GM19193 (cell line): ENCODE data around the gene NLGN1.

ENCODE experiments used
- POLR2A ChIP-seq: IDR thresholded peaks from 4 replicates; pipeline ENCODE4 v1.6.1; 2011; ENCODE audit not compliant: insufficient read depth, insufficient read length; ENCODE audit errors: extremely low read depth

NLGN1 gene

GRCh38 chr3:173584838-173585831, 187.6 kb downstream of the NLGN1 start:
- no peak for TF ChIP-seq POLR2A

GRCh38 chr3:173586166-173586565, 188.6 kb downstream of the NLGN1 start:
- no peak for TF ChIP-seq POLR2A

GRCh38 chr3:173587055-173587454, 189.5 kb downstream of the NLGN1 start:
- no peak for TF ChIP-seq POLR2A

GRCh38 chr3:173588556-173588955, 191.0 kb downstream of the NLGN1 start:
- TF ChIP-seq POLR2A, result no peak

GRCh38 chr3:173589116-173589515, 191.6 kb downstream of the NLGN1 start:
- no peak for TF ChIP-seq POLR2A

- no peak for TF ChIP-seq POLR2A
Observed at GRCh38 chr3:173591401-173591800, 193.9 kb downstream of the NLGN1 start.

GRCh38 chr3:173599673-173600072, 202.1 kb downstream of the NLGN1 start:
- no peak for TF ChIP-seq POLR2A

GRCh38 chr3:173614522-173614921, 217.0 kb downstream of the NLGN1 start:
- no peak for TF ChIP-seq POLR2A

- TF ChIP-seq POLR2A, result no peak
Observed at GRCh38 chr3:173615661-173616060, 218.1 kb downstream of the NLGN1 start.

GRCh38 chr3:173617490-173617889, 219.9 kb downstream of the NLGN1 start:
- TF ChIP-seq POLR2A, result no peak

- TF ChIP-seq POLR2A, result no peak
Observed at GRCh38 chr3:173618148-173618547, 220.6 kb downstream of the NLGN1 start.

GRCh38 chr3:173618703-173619102, 221.2 kb downstream of the NLGN1 start:
- TF ChIP-seq POLR2A, result no peak

GRCh38 chr3:173622166-173622565, 224.6 kb downstream of the NLGN1 start:
- TF ChIP-seq POLR2A, result no peak

GRCh38 chr3:173624086-173624485, 226.5 kb downstream of the NLGN1 start:
- TF ChIP-seq POLR2A, result no peak

- no peak for TF ChIP-seq POLR2A
Observed at GRCh38 chr3:173630849-173631248, 233.3 kb downstream of the NLGN1 start.

GRCh38 chr3:173632945-173633344, 235.4 kb downstream of the NLGN1 start:
- no peak for TF ChIP-seq POLR2A

GRCh38 chr3:173635826-173636225, 238.3 kb downstream of the NLGN1 start:
- TF ChIP-seq POLR2A, result no peak

GRCh38 chr3:173639098-173639497, 241.6 kb downstream of the NLGN1 start:
- no peak for TF ChIP-seq POLR2A
